HCT116 (cell line): Measurements from ENCODE around the gene SCN8A. TPM values are rescaled to one million over a fixed set of nuclear protein-coding genes. Genes with fewer than 3 reads are reported as not detected.

Experiments used
- ATAC-seq: fragments of 200-7000 bp; cut with Tn5 transposase; 2 replicates; pipeline ENCODE4 v1.9.1; 2020; ENCODE audit warnings: mild to moderate bottlenecking, moderate library complexity
- BruUV-seq: library from RNA; stranded (reverse); fragments of 400-500 nt; replicated peaks from 2 replicates; lab custom pipeline; 2021; lab: Mats Ljungman, UMichigan
- CTCF ChIA-PET: fragments of 300-600 bp; sonication (Branson Sonifier 250); formaldehyde crosslinking; loops from one replicate; lab custom pipeline; 2021; ENCODE audit warnings: antibody characterized with exemption; lab: Charles Lee
- POLR2A ChIA-PET: fragments of 300-600, 350-600 bp; sonication (Branson Sonifier 250); formaldehyde crosslinking; loops from one replicate; lab custom pipeline; 2021; ENCODE audit warnings: antibody characterized with exemption; lab: Charles Lee
- RAD21 ChIA-PET, 2 experiments: fragments of 300-600 bp; sonication (Branson Sonifier 250); formaldehyde crosslinking; loops; one replicate each; lab custom pipeline; 2023; ENCODE audit warnings: low total read pairs in 2 of 2; ENCODE audit not compliant: uncharacterized antibody in 2 of 2, unreplicated experiment in 2 of 2, low non-redundant PET in 1 of 2; lab: Charles Lee
- DNase-seq: peaks from one replicate; pipeline ENCODE4 v3.0.0-alpha.2; 2010; ENCODE audit warnings: low read depth, low spot score
- H2AFZ ChIP-seq: fragments of 200-600 bp; shearing (Covaris generic), sonication (generic); 2 replicates; pipeline ENCODE4 v1.6.1; 2017; ENCODE audit warnings: low read depth, mixed run types, mixed read lengths, antibody characterized with exemption, low read length; ENCODE audit not compliant: poor library complexity, severe bottlenecking
- H3K27ac ChIP-seq: 2 replicates; pipeline ENCODE4 v1.5.1; 2012; ENCODE audit warnings: low read depth, low read length
- H3K27me3 ChIP-seq: fragments of 200-600 bp; sonication (generic); 2 replicates; pipeline ENCODE4 v1.6.1; 2016; ENCODE audit warnings: mixed run types, low read length, mixed read lengths; ENCODE audit not compliant: insufficient read depth
- H3K36me3 ChIP-seq, 2 experiments: fragments of 200-500 bp in 1 of 2; fragments of 200-600 bp in 1 of 2; sonication (Bioruptor generic) in 1 of 2; sonication (generic) in 1 of 2; 2 replicates each; pipeline versions ENCODE4 v1.5.1 to v1.6.1; 2014 to 2016; ENCODE audit warnings: low read length in 2 of 2, inconsistent platforms in 1 of 2, mixed read lengths in 1 of 2, mixed run types in 1 of 2; ENCODE audit not compliant: insufficient read depth in 2 of 2, control insufficient read depth in 1 of 2
- H3K4me1 ChIP-seq, 2 experiments: fragments of 200-600 bp in 1 of 2; sonication (generic) in 1 of 2; 2 replicates each; pipeline versions ENCODE4 v1.5.1 to v1.6.1; 2012 to 2017; ENCODE audit warnings: low read length in 2 of 2, inconsistent platforms in 1 of 2, mild to moderate bottlenecking in 1 of 2, mixed read lengths in 1 of 2, mixed run types in 1 of 2, moderate library complexity in 1 of 2; ENCODE audit not compliant: insufficient read depth in 2 of 2, control insufficient read depth in 1 of 2
- H3K4me2 ChIP-seq: fragments of 200-600 bp; sonication (generic); 2 replicates; pipeline ENCODE4 v1.6.1; 2017; ENCODE audit warnings: mixed run types, low read length, mixed read lengths
- H3K4me3 ChIP-seq, 2 experiments: fragments of 200-600 bp in 1 of 2; sonication (generic) in 1 of 2; replicated peaks in 1 of 2; 2 replicates each; pipeline ENCODE4 v1.5.1; 2011 to 2016; ENCODE audit warnings: low read length in 2 of 2, control low read depth in 1 of 2, low read depth in 1 of 2, mild to moderate bottlenecking in 1 of 2, mixed read lengths in 1 of 2, mixed run types in 1 of 2
- H3K79me2 ChIP-seq: fragments of 200-600 bp; sonication (generic); 2 replicates; pipeline ENCODE4 v1.6.1; 2017; ENCODE audit warnings: mild to moderate bottlenecking, mixed run types, low read length, moderate library complexity, mixed read lengths; ENCODE audit not compliant: insufficient read depth
- H3K9ac ChIP-seq: fragments of 200-600 bp; sonication (generic); 2 replicates; pipeline ENCODE4 v1.6.1; 2016; ENCODE audit warnings: low read length, mixed read lengths
- H3K9me2 ChIP-seq: fragments of 200-600 bp; sonication (generic), shearing (Covaris generic); 2 replicates; pipeline ENCODE4 v1.6.1; 2017; ENCODE audit warnings: mixed run types, mild to moderate bottlenecking, moderate library complexity; ENCODE audit not compliant: insufficient read depth
- H3K9me3 ChIP-seq, 2 experiments: fragments of 200-500 bp in 1 of 2; fragments of 200-600 bp in 1 of 2; sonication (Bioruptor generic) in 1 of 2; sonication (generic) in 1 of 2; 2 replicates each; pipeline ENCODE4 v1.6.1; 2014 to 2017; ENCODE audit warnings: low read length in 2 of 2, mixed read lengths in 2 of 2, inconsistent platforms in 1 of 2, low read depth in 1 of 2, mild to moderate bottlenecking in 1 of 2, mixed run types in 1 of 2, moderate library complexity in 1 of 2; ENCODE audit not compliant: control insufficient read depth in 1 of 2, insufficient read depth in 1 of 2
- H4K20me1 ChIP-seq: fragments of 200-600 bp; sonication (generic), shearing (Covaris generic); 2 replicates; pipeline ENCODE4 v1.6.1; 2017; ENCODE audit warnings: mixed run types, mild to moderate bottlenecking, moderate library complexity; ENCODE audit not compliant: insufficient read depth
- ATF3 ChIP-seq: IDR thresholded peaks from 2 replicates; pipeline ENCODE4 v1.6.1; 2012
- CEBPB ChIP-seq: IDR thresholded peaks from 2 replicates; pipeline ENCODE4 v1.6.1; 2012; ENCODE audit warnings: low read depth
- CTCF ChIP-seq, 3 experiments: fragments of 200-600 bp in 1 of 3; sonication (generic) in 1 of 3; IDR thresholded peaks in 2 of 3; conservative IDR thresholded peaks in 1 of 3; 2 replicates each; pipeline ENCODE4 v1.5.1; 2012 to 2017; ENCODE audit warnings: low read depth in 2 of 3, low read length in 2 of 3, antibody characterized with exemption in 1 of 3, borderline replicate concordance in 1 of 3, control low read depth in 1 of 3, mild to moderate bottlenecking in 1 of 3, mixed read lengths in 1 of 3, mixed run types in 1 of 3, moderate library complexity in 1 of 3; ENCODE audit not compliant: insufficient read depth in 1 of 3
- EGR1 ChIP-seq: IDR thresholded peaks from 2 replicates; pipeline ENCODE4 v1.6.1; 2012; ENCODE audit warnings: low read depth
- ELF1 ChIP-seq: IDR thresholded peaks from 2 replicates; pipeline ENCODE4 v1.6.1; 2012; ENCODE audit warnings: low read depth, borderline replicate concordance
- FOSL1 ChIP-seq: IDR thresholded peaks from 2 replicates; pipeline ENCODE4 v1.6.1; 2012; ENCODE audit warnings: low read depth
- MAX ChIP-seq: IDR thresholded peaks from 2 replicates; pipeline ENCODE4 v1.6.1; 2012
- POLR2A ChIP-seq: IDR thresholded peaks from 2 replicates; pipeline ENCODE4 v1.7.0; 2011; ENCODE audit warnings: borderline replicate concordance; ENCODE audit not compliant: insufficient read depth, insufficient read length; ENCODE audit errors: extremely low read depth
- POLR2AphosphoS5 ChIP-seq: IDR thresholded peaks from 2 replicates; pipeline ENCODE4 v1.6.1; 2011; ENCODE audit warnings: mild to moderate bottlenecking, low read depth, low read length, moderate library complexity
- RAD21 ChIP-seq: IDR thresholded peaks from 2 replicates; pipeline ENCODE4 v1.6.1; 2012; ENCODE audit warnings: low read depth, mild to moderate bottlenecking
- REST ChIP-seq: IDR thresholded peaks from 2 replicates; pipeline ENCODE4 v1.6.1; 2012; ENCODE audit warnings: low read depth
- SIN3A ChIP-seq: IDR thresholded peaks from 2 replicates; pipeline ENCODE4 v1.6.1; 2012; ENCODE audit warnings: low read depth
- SP1 ChIP-seq: IDR thresholded peaks from 2 replicates; pipeline ENCODE4 v1.6.1; 2012; ENCODE audit warnings: low read depth
- TCF7L2 ChIP-seq: IDR thresholded peaks from 2 replicates; pipeline ENCODE4 v1.7.0; 2011; ENCODE audit warnings: borderline replicate concordance, inconsistent platforms; ENCODE audit not compliant: insufficient read depth, insufficient read length; ENCODE audit errors: extremely low read depth
- YY1 ChIP-seq: IDR thresholded peaks from 2 replicates; pipeline ENCODE4 v1.6.1; 2011; ENCODE audit warnings: low read length, low read depth, moderate library complexity, mild to moderate bottlenecking; ENCODE audit not compliant: insufficient replicate concordance; ENCODE audit errors: extremely low read depth
- ZBTB33 ChIP-seq: IDR thresholded peaks from 2 replicates; pipeline ENCODE4 v1.6.1; 2011; ENCODE audit warnings: mild to moderate bottlenecking, low read length, moderate library complexity; ENCODE audit not compliant: insufficient replicate concordance; ENCODE audit errors: extremely low read depth
- ZFX ChIP-seq: fragments of 450-650 bp; IDR thresholded peaks from 2 replicates; pipeline ENCODE4 v1.6.1; 2017
- ZNF274 ChIP-seq: fragments of 200-500 bp; sonication (Bioruptor generic); IDR thresholded peaks from 2 replicates; pipeline ENCODE4 v1.6.1; 2014; ENCODE audit warnings: mild to moderate bottlenecking, low read depth, low read length, inconsistent platforms
- intact Hi-C: fragments of 100-400 bp; cut with micrococcal nuclease; formaldehyde crosslinking; loops from 2 replicates; pipeline ENCODE4 v1.10.0; 2022
- total RNA-seq: library from RNA; stranded (reverse); gene quantifications from one replicate; pipeline ENCODE4 v1.2.1, GENCODE V29; 2021; ENCODE audit not compliant: unreplicated experiment

SCN8A gene
- total RNA-seq, 1 experiment from 2014 or later, result 7.1 TPM

- no peak for TF ChIP-seq CTCF (IDR thresholded peaks at IDR 0.05 in 2 of 3, conservative IDR thresholded peaks at IDR 0.05 in 1 of 3; ENCODE audit: borderline replicate concordance in 1 of 3, insufficient read depth in 1 of 3, low read depth in 2 of 3, low read length in 2 of 3)
- TF ChIP-seq TCF7L2, result no peak
- no peak for TF ChIP-seq CEBPB
- no peak for TF ChIP-seq MAX
- no peak for TF ChIP-seq ATF3
- TF ChIP-seq, all 23 proteins: peak for 0
These were observed 11.6 kb upstream of the SCN8A start (continued) for GRCh38 chr12:51579321-51579850.

- Histone ChIP-seq H3K79me2 (no peaks in the 10 kb centered on the region), H3K27ac (no peak overlapping the region), H3K27me3 (no peaks in the 10 kb centered on the region), H3K9me2 (no peaks in the 10 kb centered on the region), H4K20me1 (no peaks in the 10 kb centered on the region), H3K9ac (no peak overlapping the region), H2AFZ (no peak overlapping the region), H3K36me3 (no peaks in the 10 kb centered on the region), H3K4me2 (no peak overlapping the region), H3K4me1 (peaks cover 5 to 13% of the 10 kb centered on the region in 2 experiments; a peak in 3 of 4 replicates), H3K9me3 (no peaks in the 10 kb centered on the region), H3K4me3 (no peak overlapping the region)
- RAD21 ChIA-PET, result no interaction called here
- POLR2A ChIA-PET, result no interaction called here
- intact Hi-C loops, result no loop called here
- no peak for TF ChIP-seq SIN3A
- TF ChIP-seq RAD21, result no peak
- no peak for TF ChIP-seq REST
- no peak for TF ChIP-seq SP1
- TF ChIP-seq MAX, result no peak
- TF ChIP-seq POLR2A, result no peak
- no peak for TF ChIP-seq YY1
- no peak for TF ChIP-seq ZFX
- TF ChIP-seq POLR2AphosphoS5, result no peak
- TF ChIP-seq ZBTB33, result no peak
- no peak for TF ChIP-seq ELF1
- no peak for TF ChIP-seq EGR1
- no peak for TF ChIP-seq FOSL1
- TF ChIP-seq ZNF274, result no peak
- no TSS peak for BruUV-seq
- CTCF ChIA-PET, result no interaction called here
- DNase-seq (no peak), ATAC-seq (no peak)
These were observed 2.0 kb upstream of the SCN8A start for GRCh38 chr12:51589060-51589459.
